Neural cell (in vitro differentiated cells): ENCODE results near the gene SMAD7. TPM values are rescaled to one million over a fixed set of nuclear protein-coding genes. Genes with fewer than 3 reads are reported as not detected.

Experiments
- H2AFZ ChIP-seq: fragments of 200-600, 300-800 bp; sonication (generic), shearing (Covaris generic); 2 replicates; pipeline ENCODE4 v1.6.0; 2014; ENCODE audit warnings: low read depth, mild to moderate bottlenecking, antibody characterized with exemption, low read length, moderate library complexity
- H3F3A ChIP-seq: fragments of 200-600 bp; shearing (Covaris generic); 2 replicates; pipeline ENCODE4 v1.6.1; 2016; ENCODE audit warnings: mild to moderate bottlenecking, moderate library complexity, mixed read lengths, antibody characterized with exemption, low read length; ENCODE audit not compliant: insufficient read depth, poor library complexity, severe bottlenecking
- H3K27ac ChIP-seq: fragments of 200-600, 300-800 bp; sonication (generic), shearing (Covaris generic); 2 replicates; pipeline ENCODE4 v1.5.1; 2014; ENCODE audit warnings: mild to moderate bottlenecking, low read length, moderate library complexity
- H3K27me3 ChIP-seq: fragments of 300-800, 200-600 bp; sonication (generic), shearing (Covaris generic); 2 replicates; pipeline ENCODE4 v1.6.0; 2014; ENCODE audit warnings: mild to moderate bottlenecking, low read depth, low read length, moderate library complexity; ENCODE audit not compliant: insufficient read depth
- H3K36me3 ChIP-seq: fragments of 300-800, 200-600 bp; sonication (generic), shearing (Covaris generic); 2 replicates; pipeline ENCODE4 v1.5.1; 2014; ENCODE audit warnings: mild to moderate bottlenecking, antibody characterized with exemption, low read length, moderate library complexity; ENCODE audit not compliant: insufficient read depth
- H3K4me2 ChIP-seq: fragments of 300-800, 200-600 bp; sonication (generic), shearing (Covaris generic); 2 replicates; pipeline ENCODE4 v1.6.0; 2014; ENCODE audit warnings: mild to moderate bottlenecking, low read length
- H3K4me3 ChIP-seq: fragments of 300-800, 200-600 bp; sonication (generic), shearing (Covaris generic); 2 replicates; pipeline ENCODE4 v1.5.1; 2014; ENCODE audit warnings: mild to moderate bottlenecking, low read length, moderate library complexity
- H3K79me2 ChIP-seq: fragments of 200-600 bp; shearing (Covaris generic); replicated peaks from 2 replicates; pipeline ENCODE4 v1.6.0; 2014; ENCODE audit warnings: mild to moderate bottlenecking, low read length, moderate library complexity; ENCODE audit not compliant: insufficient read depth
- H3K9ac ChIP-seq: fragments of 300-800, 200-600 bp; sonication (generic), shearing (Covaris generic); 2 replicates; pipeline ENCODE4 v1.6.1; 2016; ENCODE audit warnings: mild to moderate bottlenecking, low read length, mixed read lengths
- H3K9me2 ChIP-seq: fragments of 200-600 bp; shearing (Covaris generic); 2 replicates; pipeline ENCODE4 v1.6.1; 2016; ENCODE audit warnings: mild to moderate bottlenecking, low read length, mixed read lengths; ENCODE audit not compliant: insufficient read depth
- H3K9me3 ChIP-seq: fragments of 200-600, 300-800 bp; sonication (generic), shearing (Covaris generic); 2 replicates; pipeline ENCODE4 v1.6.1; 2016; ENCODE audit warnings: mild to moderate bottlenecking, mixed run types, low read length, moderate library complexity, mixed read lengths
- H4K20me1 ChIP-seq: fragments of 200-600 bp; shearing (Covaris generic); 2 replicates; pipeline ENCODE4 v1.6.1; 2016; ENCODE audit warnings: mild to moderate bottlenecking, mixed run types; ENCODE audit not compliant: insufficient read depth
- EP300 ChIP-seq: fragments of 450-650 bp; conservative IDR thresholded peaks from 2 replicates; pipeline ENCODE4 v1.6.1; 2014; ENCODE audit warnings: antibody characterized with exemption, mild to moderate bottlenecking, moderate library complexity; ENCODE audit not compliant: poor library complexity, severe bottlenecking
- EZH2 ChIP-seq: fragments of 200-600, 300-800 bp; shearing (Covaris generic), sonication (generic); IDR thresholded peaks from 2 replicates; pipeline ENCODE4 v1.6.1; 2014; ENCODE audit warnings: antibody characterized with exemption, low read length, borderline replicate concordance, mild to moderate bottlenecking; ENCODE audit not compliant: insufficient read depth, poor library complexity, severe bottlenecking
- MXI1 ChIP-seq: fragments of 450-650 bp; conservative IDR thresholded peaks from 2 replicates; pipeline ENCODE4 v1.6.1; 2014; ENCODE audit warnings: antibody characterized with exemption, mild to moderate bottlenecking; ENCODE audit not compliant: poor library complexity, severe bottlenecking
- POLR2AphosphoS5 ChIP-seq: IDR thresholded peaks from 2 replicates; pipeline ENCODE4 v1.6.1; 2012
- RAD21 ChIP-seq: fragments of 450-650 bp; conservative IDR thresholded peaks from 2 replicates; pipeline ENCODE4 v1.6.1; 2014; ENCODE audit warnings: antibody characterized with exemption, mild to moderate bottlenecking, moderate library complexity
- SMC3 ChIP-seq: fragments of 450-650 bp; conservative IDR thresholded peaks from 2 replicates; pipeline ENCODE4 v1.6.1; 2014; ENCODE audit warnings: antibody characterized with exemption, mild to moderate bottlenecking, moderate library complexity; ENCODE audit not compliant: poor library complexity
- TAF1 ChIP-seq: IDR thresholded peaks from 2 replicates; pipeline ENCODE4 v1.6.1; 2012; ENCODE audit warnings: low read depth
- polyA plus RNA-seq: library from polyadenylated mRNA; depleted of rRNA; stranded (reverse); fragments of >200 nt; gene quantifications from 2 replicates; pipeline ENCODE4 v1.2.3, GENCODE V29; 2014
- TF ChIP-seq, protein P1 (sequence below): IDR thresholded peaks from 2 replicates; pipeline ENCODE4 v1.6.1; 2012; ENCODE audit warnings: borderline replicate concordance
- TF ChIP-seq, protein P2 (sequence below): fragments of 450-650 bp; IDR thresholded peaks from 2 replicates; pipeline ENCODE4 v1.5.1; 2014; ENCODE audit warnings: antibody characterized with exemption, mild to moderate bottlenecking, moderate library complexity; ENCODE audit not compliant: poor library complexity, severe bottlenecking

The SMAD7 gene
- polyA plus RNA-seq, 1 donor from 2014 or later: 3.8 TPM

DNA sequence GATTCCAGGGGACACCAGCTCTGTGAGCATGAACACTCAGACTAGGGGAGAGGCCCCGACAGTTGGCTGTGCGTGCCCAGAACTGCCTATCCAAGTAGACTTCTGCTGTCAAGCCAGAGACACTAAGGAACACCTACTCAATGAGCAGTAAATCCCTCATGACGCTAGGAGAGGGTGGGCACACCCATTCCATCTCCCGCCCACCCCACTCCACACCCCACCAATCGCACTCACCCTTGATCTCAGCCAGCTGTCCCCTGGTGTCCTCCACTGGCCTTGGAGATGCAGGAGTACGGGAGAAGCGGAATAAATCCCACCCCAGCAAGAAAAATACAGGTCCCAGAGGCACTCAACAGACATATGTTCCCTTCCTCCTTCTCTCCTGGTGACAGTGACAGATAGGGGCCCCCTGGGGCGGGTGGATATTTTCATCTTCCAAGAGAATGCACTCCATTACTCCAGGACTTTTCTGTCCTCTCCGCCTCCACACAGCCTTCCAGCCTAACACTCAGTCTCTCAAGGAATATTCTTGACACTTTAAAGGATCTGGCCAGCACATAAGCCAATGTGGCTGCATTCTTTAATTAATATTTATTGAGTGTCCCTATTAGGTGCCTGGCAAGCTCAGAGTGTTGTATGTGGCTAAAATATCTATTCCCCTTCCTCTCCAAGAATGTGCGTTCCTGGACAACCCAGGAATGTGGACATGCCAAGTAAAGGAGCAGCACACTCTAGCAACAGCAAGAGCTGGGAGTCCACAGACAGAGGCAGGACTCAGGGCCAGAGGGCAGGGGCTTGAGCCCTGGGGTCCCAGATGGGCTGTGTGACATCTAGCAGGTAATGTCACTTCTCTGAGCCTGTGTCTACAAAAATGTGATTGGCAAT lies 13.1 kb upstream of the SMAD7 start:
- no peak overlapping the region for H3K4me2 ChIP-seq

DNA sequence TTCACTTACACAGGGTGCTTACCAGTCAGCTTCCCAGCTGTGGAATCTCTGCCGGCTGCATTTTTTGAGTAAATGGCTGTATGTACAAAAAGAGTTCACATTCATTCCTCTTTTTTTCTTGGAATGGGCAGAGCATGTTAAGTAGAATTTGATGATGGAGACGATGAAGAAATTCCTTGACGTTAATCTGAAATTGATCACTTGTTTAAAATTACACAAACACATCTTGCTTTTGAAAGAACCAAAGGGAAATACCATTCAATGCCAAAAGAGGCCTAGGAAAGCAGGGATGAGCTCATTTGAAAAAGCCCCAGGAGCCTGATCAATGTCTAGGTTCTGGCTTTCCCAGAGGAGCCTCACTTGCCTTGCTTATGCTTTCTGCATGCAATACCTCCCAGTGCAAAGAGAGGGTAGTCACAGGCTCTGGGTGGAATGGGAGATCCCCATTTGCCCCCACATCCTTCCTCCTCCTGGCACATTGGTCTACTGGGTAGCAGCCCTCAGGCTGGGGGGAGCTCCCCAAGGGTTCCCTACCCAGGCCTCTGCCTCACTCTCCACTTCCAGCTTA lies 12.3 kb upstream of the SMAD7 start:
- no peaks in the 10 kb centered on the region for H3K36me3 ChIP-seq
- H3K9me3 ChIP-seq: no peaks in the 10 kb centered on the region
- TF ChIP-seq TAF1 (no peak), RAD21 (no peak), SMC3 (no peak), POLR2AphosphoS5 (no peak), EP300 (no peak), EZH2 (no peak), MXI1 (no peak)
- TF ChIP-seq, protein P1, sequence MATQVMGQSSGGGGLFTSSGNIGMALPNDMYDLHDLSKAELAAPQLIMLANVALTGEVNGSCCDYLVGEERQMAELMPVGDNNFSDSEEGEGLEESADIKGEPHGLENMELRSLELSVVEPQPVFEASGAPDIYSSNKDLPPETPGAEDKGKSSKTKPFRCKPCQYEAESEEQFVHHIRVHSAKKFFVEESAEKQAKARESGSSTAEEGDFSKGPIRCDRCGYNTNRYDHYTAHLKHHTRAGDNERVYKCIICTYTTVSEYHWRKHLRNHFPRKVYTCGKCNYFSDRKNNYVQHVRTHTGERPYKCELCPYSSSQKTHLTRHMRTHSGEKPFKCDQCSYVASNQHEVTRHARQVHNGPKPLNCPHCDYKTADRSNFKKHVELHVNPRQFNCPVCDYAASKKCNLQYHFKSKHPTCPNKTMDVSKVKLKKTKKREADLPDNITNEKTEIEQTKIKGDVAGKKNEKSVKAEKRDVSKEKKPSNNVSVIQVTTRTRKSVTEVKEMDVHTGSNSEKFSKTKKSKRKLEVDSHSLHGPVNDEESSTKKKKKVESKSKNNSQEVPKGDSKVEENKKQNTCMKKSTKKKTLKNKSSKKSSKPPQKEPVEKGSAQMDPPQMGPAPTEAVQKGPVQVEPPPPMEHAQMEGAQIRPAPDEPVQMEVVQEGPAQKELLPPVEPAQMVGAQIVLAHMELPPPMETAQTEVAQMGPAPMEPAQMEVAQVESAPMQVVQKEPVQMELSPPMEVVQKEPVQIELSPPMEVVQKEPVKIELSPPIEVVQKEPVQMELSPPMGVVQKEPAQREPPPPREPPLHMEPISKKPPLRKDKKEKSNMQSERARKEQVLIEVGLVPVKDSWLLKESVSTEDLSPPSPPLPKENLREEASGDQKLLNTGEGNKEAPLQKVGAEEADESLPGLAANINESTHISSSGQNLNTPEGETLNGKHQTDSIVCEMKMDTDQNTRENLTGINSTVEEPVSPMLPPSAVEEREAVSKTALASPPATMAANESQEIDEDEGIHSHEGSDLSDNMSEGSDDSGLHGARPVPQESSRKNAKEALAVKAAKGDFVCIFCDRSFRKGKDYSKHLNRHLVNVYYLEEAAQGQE: no peak
- TF ChIP-seq, protein P2, sequence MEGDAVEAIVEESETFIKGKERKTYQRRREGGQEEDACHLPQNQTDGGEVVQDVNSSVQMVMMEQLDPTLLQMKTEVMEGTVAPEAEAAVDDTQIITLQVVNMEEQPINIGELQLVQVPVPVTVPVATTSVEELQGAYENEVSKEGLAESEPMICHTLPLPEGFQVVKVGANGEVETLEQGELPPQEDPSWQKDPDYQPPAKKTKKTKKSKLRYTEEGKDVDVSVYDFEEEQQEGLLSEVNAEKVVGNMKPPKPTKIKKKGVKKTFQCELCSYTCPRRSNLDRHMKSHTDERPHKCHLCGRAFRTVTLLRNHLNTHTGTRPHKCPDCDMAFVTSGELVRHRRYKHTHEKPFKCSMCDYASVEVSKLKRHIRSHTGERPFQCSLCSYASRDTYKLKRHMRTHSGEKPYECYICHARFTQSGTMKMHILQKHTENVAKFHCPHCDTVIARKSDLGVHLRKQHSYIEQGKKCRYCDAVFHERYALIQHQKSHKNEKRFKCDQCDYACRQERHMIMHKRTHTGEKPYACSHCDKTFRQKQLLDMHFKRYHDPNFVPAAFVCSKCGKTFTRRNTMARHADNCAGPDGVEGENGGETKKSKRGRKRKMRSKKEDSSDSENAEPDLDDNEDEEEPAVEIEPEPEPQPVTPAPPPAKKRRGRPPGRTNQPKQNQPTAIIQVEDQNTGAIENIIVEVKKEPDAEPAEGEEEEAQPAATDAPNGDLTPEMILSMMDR: no peak
- H3K27ac ChIP-seq: no peak overlapping the region
- H3K9me2 ChIP-seq: no peaks in the 10 kb centered on the region
- no peaks in the 10 kb centered on the region for H4K20me1 ChIP-seq
- no peak overlapping the region for H3K9ac ChIP-seq
- H3K79me2 ChIP-seq: no peaks in the 10 kb centered on the region
- no peak overlapping the region for H3K4me3 ChIP-seq
- no peaks in the 10 kb centered on the region for H3F3A ChIP-seq
- no peaks in the 10 kb centered on the region for H3K27me3 ChIP-seq
- H2AFZ ChIP-seq: no peak overlapping the region
- no peak overlapping the region for H3K4me2 ChIP-seq

More for the DNA sequence above, 13.1 kb upstream of the SMAD7 start:
- H3K36me3 ChIP-seq: no peaks in the 10 kb centered on the region
- TF ChIP-seq SMC3 (no peak), RAD21 (no peak)
- H3K9ac ChIP-seq: no peak overlapping the region
- H2AFZ ChIP-seq: no peak overlapping the region
- H3K4me3 ChIP-seq: no peak overlapping the region
- no peaks in the 10 kb centered on the region for H3F3A ChIP-seq
- H4K20me1 ChIP-seq: no peaks in the 10 kb centered on the region
- no peak overlapping the region for H3K27ac ChIP-seq
- H3K9me3 ChIP-seq: no peaks in the 10 kb centered on the region
- H3K27me3 ChIP-seq: no peaks in the 10 kb centered on the region
- no peaks in the 10 kb centered on the region for H3K79me2 ChIP-seq
- no peaks in the 10 kb centered on the region for H3K9me2 ChIP-seq
